Stimulated activated CD4-positive, alpha-beta T cell treated with anti-CD3 and anti-CD28 coated beads, Interleukin-1b, Interleukin-23, amount 100 ng/mL, for 4 hours (primary cell): ENCODE measurements around the gene CNOT9.

Source experiments
- DNase-seq, 2 donors: peaks; one replicate each; pipeline ENCODE4 v3.0.0-alpha.2; 2020; ENCODE audit warnings: low read depth in 2 of 2

Gene CNOT9

DNA sequence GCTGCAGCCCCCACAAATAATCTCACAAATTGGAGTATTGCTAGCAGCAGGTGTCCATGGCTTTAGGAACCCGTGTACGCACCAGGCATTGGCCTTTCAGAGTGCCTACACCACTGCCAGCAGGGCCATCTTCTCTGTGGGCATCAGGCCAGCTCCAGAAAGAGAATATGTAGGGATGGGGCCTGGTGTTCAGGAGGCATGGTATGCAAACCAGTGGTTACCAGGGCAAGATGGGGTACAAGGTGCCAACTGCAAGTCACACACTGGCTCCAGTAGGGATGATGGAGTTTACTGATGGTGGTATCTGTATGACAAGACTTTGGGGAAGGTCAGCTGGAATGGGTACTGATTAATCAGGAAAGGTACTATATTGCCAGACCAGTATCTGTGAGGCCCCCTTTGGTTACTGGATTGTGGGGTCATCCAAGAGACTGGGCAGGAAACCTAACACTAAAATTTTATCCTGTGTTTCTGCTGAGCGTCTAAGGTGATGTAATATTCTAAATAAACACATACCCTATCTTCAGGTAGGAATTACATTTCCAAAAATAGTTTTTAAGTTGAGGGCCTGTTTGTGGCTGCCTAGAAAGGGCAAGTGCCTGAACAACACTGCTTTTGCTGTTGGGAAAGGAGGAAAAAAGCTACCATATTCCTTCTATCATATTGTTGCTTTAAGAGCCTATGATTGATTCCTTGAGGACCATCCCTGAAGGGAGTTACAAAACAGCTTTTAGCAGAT is 9.0 kb downstream of the CNOT9 start:
- no peak for DNase-seq

DNA sequence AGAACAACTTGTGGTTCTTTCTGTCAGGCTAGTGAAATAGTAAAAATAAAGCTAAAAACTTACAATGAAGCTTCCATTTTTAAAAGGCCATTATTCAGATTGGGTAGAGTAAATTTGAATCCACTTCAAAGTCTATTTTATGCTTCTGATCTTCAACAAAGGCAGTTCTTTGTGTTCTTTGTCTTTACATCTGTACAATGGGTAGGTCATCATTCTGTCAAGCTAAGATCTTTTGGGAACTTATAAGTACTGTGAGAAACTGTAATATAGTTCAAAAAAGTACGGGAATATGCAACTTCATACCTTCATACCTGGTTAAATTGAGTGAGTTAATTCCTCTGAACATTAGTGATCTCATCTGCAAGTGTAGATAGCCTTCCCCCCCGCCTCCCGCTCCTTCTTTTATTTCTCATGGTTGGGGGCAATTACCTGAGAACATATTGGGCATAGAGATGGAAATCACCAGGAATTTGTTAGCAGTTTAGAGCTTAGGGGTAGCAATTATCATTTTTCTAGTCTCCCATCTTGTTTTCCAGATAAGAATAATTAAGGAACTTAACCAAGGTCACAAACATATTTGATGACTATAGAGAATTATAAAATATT is 9.7 kb downstream of the CNOT9 start:
- no peak for DNase-seq

DNA sequence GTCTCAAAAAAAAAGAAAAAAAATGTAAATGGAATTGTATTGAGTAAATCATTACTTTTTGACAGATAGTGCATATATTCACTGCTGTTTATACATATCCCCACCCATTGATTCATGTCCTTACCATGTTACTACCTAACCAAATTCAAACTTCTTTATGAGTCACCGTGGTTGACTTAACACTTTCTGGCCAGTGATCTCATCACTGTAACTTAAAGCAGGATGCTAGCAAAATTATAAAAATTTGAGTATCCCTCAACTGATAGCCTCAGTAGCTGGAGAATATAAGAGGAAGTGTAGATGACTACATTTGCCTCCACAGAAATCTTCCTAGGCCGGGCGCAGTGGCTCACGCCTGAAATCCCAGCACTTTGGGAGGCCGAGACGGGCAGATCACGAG is 13.4 kb downstream of the CNOT9 start:
- DNase-seq, result no peak

DNA sequence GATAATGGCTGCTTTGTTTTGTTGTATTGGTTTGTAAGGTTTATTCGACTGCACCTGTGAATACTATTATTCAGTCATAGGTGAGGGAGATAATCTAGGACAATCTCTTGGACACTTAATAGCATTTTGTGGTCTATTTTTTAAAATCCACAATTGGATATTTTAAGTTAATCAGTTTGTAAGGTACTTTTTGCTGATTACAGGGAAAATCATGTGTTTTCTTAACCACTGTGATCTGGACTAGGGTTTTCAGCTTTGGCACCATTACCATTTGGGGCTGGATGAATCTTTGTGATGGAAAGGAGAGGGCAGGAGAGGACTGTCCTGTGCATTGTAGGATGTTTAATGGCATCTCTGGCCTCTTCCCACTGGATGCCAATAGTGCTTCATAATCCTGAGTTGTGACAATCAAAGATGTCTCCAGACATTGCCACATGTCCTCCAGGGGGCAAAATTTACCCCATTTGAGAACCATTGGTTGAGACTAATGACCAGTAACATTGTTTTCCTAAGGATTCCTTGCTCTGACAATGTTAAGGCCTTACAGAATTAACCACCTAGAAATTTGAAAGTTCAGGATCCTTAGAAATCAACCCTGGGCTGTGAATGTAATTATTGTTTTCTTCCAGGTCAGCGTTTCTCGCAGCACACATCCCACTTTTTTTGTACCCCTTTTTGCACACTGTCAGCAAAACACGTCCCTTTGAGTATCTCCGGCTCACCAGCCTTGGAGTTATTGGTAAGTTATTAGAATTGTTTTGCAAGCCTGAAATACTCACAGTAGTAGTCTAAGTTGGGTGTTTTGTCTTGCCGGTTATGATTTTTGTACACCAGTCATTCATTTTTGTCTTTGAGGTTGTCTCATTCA is 15.6 kb downstream of the CNOT9 start:
- DNase-seq, result no peak

DNA sequence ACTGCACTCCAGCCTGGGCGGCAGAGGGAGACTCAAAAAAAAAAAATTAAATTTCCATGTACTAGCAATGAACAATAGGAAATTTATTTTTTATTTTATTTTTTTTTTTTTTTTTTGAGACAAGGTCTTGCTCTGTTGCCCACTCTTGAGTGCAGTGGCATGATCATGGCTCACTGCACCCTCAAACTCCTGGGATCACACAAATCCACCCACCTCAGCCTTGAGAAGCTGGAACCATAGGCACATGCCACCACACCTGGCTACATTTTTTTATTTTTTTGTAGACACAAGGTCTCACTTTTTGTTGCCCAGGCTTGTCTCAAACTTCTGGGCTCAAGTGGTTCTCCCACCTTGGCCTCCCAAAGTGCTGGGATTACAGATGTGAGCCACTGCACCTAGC is 16.9 kb downstream of the CNOT9 start:
- no peak for DNase-seq

DNA sequence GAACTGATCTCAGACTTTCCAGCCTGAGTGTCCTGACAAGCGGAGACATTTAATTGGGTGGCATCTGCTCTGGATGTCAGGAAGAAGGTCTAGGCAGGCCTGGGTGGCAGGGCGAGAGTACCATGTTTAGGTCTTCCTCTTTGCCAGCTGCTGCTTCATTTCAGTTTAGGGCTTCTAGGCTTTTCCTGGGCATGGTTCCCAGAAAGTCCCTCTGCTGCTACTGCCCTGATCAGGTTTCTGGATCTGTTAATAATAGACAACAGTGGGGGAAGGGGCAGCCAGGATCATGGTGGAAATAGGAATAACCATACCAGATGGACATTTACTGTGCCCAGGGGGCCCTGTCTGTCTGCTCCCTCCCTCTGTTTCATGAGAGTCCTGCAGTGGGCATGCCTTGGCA is 36.8 kb downstream of the CNOT9 start:
- no peak for DNase-seq

DNA sequence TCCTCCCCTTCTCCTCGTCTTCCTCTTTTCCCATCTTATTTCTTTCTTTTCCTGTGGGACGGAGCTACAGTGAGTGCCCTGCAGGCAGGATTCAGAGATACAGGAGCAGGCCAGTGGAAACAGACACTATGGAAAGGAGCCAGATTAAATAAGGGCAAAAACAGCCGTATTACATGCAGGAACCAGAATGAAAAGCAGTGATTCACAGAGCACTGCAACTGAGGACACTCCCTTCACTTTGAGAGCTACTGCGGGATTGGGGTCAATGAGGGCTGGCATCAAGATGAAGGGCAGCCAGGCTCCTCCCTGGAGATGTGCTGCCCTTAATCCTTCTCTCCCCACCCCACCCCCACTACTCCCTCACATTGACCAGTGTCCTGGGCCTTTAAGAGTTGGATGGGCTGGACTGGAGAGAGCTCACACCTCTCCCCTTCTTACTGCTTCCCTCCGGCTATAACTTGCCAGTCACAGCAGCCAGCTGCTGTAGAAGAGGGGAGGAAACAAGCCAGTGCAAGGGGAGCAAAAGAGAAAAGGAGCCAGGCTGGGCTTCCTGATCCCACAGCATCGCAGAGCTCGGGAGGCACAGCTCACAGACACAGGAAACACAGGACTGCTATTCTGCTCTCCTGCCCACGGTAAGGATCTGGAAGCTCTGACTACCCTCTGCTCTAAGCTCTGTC is 38.9 kb downstream of the CNOT9 start, which contains the start of gene PLCD4:
TSS of gene PLCD4 (plus strand) at position 464 of the 680 bp plus-strand sequence. CDS start 7,841 bp downstream, outside the sequence.
- no peak for DNase-seq

DNA sequence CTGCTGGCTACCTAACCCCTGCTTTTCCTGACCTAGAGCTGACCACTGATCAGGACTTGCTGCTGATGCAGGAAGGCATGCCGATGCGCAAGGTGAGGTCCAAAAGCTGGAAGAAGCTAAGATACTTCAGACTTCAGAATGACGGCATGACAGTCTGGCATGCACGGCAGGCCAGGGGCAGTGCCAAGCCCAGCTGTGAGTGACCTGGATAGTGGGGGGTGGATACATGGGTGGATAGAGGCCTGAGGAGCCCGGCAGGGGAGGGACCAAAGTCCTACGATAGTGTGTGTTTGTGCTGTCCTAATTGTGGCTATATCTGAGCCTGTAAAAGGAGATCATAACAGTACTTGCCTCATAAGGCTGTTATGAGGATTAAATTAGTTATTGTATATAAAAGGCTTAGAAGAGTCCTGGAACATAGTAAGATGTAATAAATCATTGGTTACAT is 47.3 kb downstream of the CNOT9 start:
- DNase-seq, result no peak

DNA sequence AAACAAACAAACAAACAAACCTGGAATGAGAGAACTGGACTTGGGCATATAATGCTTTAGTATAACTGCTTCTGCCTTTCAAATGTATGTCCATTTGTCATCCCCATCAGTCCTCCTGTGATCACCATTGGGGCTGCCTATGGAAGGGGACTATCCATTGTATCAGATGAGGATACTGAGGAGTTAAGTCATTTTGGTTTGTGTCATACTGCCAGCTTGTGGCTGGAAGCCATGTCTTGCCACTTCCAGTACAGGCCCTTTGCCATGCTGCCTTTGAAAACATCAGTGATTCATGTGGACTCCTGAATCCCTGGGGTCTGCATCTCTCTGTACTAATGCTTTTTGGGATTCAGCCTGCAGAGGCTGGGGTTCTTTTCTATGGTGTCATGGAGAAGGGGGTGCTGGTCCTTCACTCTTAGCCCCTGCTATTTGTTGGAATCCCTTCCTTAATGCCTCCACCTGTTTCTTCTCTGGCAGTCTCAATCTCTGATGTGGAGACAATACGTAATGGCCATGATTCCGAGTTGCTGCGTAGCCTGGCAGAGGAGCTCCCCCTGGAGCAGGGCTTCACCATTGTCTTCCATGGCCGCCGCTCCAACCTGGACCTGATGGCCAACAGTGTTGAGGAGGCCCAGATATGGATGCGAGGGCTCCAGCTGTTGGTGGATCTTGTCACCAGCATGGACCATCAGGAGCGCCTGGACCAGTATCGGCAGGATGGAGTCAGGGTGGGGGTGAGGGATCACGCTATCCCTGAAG is 49.6 kb downstream of the CNOT9 start:
- no peak for DNase-seq

DNA sequence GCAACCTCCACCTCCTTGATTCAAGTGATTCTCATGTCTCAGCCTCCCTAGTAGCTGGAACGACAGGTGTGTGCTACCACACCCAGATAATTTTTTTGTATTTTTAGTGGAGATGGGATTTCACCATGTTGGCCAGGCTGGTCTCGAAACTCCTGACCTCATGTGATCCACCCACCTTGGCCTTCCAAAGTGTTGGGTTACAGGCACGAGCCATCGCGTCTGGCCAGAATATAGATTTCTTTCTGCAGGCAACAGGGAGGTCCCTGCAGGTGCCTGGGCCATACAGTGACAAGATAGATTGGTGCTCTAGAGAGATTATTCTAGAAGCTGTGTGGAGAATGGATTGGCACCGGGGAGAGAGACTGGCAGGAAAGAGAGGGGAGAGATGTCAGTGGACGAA is 52.4 kb downstream of the CNOT9 start:
- no peak for DNase-seq

DNA sequence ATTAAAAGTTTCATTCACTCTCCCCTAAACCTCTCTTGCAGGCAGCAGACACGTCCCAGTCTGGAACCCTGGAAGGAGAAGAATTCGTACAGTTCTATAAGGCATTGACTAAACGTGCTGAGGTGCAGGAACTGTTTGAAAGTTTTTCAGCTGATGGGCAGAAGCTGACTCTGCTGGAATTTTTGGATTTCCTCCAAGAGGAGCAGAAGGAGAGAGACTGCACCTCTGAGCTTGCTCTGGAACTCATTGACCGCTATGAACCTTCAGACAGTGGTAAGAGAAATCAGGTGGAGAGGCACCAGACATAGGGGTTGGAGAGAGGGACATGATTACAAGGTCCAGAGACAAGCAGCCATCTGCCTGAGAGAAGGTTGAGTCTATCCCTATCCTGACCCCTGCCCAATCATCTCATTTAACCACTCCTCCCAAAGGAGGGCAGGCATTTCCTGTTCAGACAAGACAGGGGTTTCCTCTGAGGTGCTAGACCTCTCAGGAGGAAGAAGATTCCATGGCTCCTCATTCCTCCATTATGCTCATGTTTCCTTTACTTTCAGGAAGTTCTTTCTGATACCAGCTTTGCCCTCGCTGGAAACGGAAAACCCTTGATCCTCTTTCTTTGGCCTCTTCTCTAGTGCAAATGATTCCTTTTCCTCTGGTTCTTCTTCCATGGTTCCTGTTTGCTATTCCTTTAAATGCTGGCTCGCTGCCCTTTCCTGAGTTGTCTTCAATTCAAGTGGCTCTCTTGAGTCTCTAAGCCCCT is 54.1 kb downstream of the CNOT9 start:
- DNase-seq, result no peak

DNA sequence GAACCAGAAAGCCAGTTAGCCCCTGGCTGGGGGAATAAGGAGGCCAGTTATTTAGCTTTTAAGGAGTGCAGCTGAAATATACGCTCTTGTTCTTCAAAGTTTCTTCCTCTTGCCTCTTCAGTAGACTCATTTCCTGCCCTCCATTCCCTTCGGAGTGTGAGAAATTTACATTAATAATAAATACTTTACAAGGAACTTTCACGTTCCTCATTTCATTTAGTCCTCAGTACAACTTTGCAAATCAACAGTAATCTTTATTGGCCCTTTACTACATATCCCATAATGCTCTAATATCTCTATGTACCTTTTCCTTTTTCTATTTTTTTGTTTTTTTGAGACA is 54.7 kb downstream of the CNOT9 start:
- DNase-seq, result no peak

DNA sequence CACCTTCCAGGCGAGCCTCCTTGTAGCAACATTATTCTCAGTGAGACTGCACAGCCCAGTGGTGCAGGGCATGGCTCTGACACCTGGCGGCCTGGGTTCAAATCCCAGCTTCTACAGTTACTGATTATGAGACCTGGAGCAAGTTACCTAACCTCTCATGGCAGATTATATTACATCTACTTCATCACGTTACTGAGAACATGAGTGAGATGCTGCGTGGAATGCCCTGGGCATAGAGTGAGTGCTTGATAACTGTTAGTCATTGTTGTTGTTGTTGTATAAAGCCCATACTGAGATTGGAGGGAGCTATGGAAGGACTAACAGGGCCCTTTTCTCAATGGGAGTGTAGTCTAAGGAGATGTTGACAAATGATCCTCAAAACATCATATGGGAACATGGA is 57.7 kb downstream of the CNOT9 start:
- DNase-seq, result no peak

DNA sequence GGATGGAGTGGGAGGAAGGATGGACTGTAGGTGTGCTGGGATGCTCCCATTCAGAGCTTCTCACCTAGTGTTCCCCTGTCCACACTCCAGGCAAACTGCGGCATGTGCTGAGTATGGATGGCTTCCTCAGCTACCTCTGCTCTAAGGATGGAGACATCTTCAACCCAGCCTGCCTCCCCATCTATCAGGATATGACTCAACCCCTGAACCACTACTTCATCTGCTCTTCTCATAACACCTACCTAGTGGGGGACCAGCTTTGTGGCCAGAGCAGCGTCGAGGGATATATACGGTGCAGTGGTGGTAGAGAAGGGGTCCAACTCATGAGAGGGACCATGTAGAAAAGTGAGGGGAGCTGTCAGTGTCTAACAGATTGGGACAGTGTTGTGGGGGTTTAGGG is 59.3 kb downstream of the CNOT9 start:
- DNase-seq, result no peak

DNA sequence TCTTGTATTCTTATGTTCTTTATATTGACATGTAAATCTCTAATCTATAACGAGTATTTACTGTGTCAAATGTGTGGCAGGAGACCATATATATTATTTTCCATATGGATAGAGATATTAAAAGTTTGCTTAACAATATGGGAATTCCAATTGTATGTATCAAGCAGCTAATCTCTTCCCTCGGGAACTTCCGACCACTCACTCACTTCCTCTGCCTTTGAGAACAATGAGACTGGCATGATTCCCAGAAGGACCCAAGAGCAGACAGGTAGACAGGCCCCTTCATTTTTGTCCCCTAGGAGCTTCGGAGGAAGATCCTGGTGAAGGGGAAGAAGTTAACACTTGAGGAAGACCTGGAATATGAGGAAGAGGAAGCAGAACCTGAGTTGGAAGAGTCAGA is 63.2 kb downstream of the CNOT9 start:
- no peak for DNase-seq

DNA sequence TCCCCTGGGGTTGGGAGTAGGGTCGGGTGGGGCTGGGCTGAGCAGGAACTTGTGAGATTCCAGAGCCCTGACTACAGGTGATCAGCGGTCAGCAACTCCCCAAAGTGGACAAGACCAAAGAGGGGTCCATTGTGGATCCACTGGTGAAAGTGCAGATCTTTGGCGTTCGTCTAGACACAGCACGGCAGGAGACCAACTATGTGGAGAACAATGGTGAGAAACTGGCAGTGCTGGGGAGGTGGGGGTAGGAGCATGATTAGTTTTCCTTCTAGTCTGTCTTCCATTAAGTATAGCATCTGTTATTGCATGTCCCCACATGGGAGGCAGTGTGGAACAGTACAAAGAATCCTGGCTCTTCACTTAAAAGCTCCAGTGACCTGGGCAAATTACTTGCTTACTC is 67.1 kb downstream of the CNOT9 start:
- DNase-seq, result no peak

DNA sequence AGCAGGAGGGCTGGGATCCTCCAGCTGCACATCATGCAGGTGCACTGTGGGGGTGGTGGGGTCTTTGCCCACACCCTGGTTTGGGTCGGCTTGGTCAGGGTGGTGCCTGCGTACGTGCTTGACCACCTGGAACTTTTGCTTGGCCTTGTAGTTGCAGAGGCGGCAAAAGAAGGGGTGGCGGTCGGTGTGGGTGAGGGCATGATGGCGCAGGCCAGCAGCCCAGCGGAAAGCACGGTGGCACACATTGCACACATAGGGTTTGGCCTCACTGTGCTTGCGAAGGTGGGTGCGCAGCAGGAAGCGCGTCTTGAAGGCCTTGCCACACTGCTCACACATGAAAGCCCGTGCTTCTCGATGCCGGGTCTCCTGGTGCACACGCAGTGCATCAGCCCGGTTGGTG is 69.7 kb downstream of the CNOT9 start:
- no peak for DNase-seq

DNA sequence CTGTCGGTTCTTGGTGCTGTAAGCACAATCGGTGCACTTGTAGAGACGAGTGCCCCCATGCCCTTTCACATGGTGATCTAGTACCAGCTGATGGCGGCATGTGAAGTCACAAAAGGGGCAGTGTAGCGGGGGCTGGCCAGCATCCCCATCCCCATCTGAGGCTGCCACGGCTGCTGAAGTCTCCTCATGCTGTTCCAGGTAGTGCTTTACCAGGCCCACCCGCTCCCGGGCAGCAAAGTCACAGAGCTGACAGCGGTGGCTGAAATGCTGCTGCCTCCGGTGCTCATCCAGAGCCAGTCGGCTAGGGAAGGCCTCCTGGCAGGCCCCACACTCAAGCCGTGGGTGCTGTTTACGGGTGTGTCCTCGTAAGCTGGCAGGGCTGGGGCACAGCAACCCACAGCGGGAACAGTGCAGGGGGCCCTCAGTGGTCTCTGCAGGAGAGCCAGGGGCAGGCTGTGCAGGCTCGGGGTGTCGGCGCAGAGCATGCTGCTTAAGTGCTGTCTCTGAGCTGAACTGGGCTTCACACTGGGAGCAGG is 73.5 kb downstream of the CNOT9 start:
- no peak for DNase-seq

DNA sequence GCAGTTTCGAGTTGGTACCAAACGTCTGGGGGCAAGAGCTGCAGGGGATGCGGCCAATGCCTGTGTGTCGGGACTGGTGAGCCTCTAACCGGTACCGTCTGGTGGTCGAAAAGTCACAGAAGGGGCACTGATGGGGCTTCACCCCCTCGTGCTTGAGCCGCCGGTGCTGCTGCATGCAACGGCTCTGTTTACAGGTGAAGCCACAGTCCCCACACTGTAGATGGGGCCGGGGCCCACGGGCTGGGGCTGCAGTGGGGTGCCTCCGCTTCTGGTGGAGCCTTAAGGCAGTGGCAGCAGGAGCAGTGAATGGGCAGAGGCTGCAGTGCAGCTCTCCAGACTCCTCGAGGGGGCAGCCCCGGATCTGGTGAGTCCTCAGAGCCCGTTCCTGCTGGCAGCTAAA is 74.1 kb downstream of the CNOT9 start:
- DNase-seq, result no peak

DNA sequence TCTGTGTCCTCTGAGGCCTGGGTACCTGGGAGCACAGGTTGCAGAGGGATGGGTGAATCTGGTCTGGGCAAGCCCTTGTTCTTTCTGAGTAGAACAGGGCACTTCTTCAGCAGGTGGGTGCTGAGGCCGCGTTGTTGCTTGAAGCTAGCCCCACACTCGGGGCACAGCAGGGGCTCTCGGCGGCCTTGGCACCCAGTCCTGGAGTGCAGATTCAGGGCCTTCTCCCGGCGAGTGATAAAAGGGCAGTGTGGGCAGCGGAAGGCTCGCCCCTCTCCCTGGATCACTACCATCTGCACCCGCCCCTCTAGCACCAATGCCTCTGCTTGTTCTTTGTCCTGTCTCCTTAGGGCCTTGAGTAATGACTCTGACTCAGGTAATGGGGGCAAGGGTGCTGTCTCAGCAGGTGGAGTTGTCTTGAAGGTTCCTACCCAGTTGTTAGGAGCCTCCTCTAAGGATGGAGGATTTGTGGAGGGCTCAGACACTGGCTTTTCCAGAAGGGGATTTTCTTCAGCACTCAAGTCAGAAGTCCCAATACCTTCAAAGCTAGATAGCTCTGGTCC is 75.2 kb downstream of the CNOT9 start:
- no peak for DNase-seq
